Putamen (tissue), 1 donor: Measurements from ENCODE around the gene TOR1AIP2.

Source experiments
- DNase-seq: peaks from one replicate; pipeline ENCODE4 v3.0.0-alpha.2; 2016; ENCODE audit warnings: low spot score

The TOR1AIP2 gene

DNA sequence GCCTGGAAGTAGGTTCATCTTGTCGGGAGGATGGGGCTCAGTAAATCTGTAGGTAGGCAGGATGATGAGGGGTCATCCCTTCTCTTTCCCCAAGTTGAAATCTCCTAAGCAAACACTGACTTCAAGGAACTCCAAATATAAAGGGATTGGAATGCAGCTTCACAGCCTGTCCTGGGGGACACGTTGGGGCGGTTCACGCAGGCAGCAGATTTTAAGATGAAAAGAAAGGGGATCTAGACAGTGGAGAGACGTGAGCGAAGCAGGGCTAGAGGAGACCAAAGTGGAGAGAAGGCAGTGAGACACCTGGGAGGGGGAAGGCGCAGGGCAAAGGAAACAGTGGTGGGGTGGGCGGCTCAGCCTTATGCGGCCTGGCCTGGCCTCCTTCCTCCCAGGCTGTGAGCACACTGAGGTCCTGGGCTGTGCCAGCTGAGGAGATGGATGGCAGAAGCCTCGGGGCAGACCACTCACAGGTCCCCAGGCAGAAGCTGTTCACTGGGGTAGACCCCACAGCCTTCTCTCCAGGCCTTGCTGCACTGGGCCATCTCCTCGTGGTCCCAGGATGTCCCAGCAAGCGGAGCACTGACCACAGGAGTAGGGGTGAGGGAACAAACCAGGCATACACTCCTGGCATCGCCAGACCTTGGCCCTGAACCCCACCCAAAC is 51.7 kb downstream of the TOR1AIP2 start:
- no peak for DNase-seq

DNA sequence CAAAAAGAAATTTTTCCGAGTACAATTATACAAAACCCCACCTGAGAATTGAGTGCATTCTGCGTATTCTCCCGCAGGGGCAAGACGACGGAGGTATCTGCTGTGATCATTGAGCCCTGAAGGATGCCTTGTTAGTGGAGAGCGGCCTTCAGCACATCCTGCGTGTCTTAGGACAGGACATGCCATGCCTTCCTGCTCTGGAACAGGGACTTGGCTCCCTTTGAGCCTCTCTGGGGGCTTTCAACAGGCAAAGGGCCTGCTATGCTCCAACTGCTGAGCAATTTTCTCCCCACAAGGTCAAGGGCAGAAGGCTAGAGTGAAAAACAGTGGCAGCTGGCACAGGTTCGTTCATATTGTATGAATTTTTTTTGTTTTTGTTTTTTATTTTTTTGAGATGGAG is 52.4 kb downstream of the TOR1AIP2 start:
- no peak for DNase-seq

DNA sequence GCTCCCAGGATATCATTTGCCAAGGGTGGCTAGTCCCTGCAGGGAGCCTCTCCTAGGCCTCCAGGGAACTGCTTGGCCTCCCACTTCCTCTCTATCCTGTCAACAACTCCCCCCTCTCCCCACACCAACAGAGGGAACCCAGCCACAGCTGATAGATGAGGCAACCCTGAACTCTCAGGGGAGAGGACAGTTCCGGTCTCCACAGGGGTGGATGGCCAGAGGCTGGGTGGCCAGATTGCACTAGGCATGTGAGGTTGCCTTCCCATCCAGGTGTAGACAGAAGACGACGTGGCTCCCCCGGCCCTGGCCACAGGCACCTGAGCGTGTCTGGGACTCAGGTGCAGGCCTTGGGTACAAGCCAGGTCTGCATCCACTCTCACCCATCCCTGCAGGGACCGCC is 53.3 kb downstream of the TOR1AIP2 start:
- no peak for DNase-seq

DNA sequence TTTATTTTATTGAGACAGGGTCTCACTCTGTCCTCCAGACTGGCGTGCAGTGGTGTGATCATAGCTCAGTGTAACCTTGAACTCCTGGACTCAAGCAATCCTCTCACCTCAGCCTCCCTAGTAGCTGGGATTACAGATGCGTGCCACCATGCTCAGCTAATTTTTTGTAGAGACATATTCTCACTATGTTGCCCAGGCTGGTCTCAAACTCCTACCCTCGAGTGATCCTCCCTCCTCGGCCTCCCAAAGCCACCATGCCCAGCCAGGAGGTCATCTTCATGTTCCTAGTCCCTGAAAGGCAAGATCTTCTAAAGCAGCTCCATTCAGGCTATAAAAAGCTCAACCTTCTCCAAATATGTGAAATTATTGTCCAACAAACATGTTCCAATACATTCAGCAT is 53.9 kb downstream of the TOR1AIP2 start:
- no peak for DNase-seq

DNA sequence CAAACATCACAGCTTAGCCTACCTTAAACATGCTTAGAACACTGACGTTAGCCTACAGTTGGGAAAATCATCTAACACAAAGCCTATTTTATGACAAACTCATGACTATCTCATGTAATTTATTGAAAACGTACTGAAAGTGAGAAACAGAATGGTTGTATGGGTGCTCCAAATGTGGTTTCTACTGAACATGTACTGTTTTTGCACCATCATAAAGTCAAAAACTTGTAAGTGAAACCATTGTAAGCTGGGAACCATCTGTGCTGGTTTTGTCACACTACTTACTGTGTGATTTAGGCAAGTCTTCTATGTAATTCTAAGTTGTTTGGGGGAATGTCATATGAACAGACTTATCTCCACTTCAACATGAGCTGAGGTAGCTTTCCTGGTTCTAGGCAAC is 55.5 kb downstream of the TOR1AIP2 start:
- no peak for DNase-seq

DNA sequence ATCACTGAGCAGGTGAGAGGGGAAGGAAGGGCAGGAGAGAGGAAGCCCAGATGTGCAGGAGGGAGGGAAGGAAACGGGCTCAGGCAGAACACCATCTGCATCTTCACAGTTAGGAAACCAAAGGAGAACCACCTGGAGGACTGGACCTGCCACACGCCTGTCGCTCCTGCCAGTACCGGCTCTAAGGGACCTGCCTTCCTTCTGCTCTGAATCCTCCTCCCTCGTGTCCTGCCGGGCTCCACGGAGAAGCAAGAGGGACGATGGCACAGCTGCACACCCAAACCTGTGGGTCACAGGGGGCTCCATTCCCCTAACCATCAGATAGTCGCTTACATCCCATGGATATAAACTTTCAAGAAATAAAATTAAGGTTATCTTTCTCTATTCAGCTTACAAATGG is 56.1 kb downstream of the TOR1AIP2 start:
- no peak for DNase-seq

DNA sequence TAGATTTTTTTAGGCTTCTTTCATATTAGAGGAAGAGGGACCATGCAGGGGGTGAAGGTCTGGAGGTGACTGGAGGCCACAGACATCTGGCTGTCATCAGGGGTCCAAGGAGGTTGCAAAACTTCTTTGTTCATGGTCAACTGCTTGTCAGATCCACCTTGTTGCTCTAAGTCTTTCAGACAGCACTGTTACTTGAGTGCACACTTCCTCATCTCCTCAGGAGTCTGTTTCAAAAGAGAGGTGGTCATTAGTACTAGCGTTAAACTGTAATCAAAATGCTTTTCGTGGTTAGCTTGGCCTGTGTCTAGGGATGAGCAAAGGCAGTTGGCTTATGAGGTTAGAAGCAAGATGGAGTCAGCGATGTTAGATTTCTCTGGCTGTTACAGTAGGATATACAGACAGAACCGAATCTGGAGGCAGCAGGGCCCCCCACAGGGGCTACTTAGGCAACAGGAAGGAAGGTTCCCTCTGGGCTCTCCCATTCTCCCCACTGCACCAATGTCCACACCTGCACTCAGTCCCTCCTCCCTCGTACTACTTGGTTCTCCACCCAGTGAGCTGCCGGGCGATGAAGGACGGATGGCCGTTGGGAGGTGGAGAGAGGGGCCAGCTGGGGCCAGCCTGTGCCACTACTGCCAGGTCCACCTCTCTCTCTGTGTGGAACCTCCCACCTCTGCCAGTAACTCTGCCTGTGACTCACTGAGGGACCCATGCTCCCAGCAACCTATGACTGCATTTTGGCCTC is 57.2 kb downstream of the TOR1AIP2 start:
- DNase-seq: no peak

DNA sequence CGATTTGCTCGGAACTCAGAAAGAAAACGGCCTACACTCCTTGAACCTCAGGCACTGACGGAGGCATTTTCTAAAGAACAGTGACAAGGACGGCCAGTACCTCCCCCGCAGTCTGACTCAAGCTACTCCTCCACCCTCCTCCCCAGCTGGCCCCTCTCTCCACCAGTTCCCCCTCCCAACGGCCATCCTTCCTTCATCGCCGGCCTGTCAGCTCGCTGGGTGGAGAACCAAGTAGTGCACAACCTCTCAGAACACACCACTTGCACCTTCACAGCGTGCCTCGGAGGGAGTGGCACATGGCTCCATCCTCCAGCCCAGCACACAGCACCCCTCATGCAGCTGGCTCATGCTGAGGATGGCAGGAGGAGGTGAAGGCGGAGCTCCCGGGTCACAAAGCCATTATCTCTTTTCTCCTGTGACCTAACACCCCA is 58.8 kb downstream of the TOR1AIP2 start:
- no peak for DNase-seq

DNA sequence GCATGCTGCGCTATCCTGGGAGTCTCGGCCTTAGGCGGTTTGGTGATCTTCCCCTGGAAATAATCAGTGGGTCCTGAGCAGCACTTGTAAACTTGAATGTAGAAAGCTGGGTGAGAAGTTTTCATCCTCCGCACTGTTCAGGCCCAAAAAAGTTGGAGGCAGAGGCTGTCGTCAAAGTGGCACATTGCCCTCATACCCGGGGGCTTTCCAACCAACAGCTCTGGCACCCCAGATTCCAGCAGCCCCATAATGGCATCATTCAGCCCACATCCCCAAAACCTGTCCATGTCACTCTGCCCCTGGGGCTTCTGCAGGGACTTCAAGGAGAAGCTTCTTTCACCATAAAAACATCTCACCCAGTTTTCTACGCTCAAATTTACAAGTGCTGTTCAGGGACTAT is 59.3 kb downstream of the TOR1AIP2 start:
- DNase-seq: no peak

DNA sequence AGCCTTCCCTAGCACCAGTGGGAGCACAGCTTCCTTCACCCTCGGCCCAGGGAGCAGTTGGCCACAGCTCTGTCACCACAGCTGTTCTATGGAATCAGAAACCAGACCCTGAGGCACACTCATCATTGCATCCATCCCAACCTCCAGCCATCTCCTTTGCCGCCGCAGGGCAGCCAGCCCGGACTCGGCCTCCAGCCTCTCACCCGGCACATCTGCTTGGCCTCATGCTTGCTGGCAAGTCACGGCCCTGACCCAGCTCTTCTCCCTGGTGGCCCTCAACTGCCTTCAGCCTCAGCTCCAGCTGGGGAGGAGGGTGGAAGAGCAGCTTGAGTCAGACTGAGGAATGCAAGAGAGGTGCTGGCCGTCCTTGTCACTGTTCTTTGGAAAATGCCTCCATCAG is 59.8 kb downstream of the TOR1AIP2 start:
- no peak for DNase-seq

DNA sequence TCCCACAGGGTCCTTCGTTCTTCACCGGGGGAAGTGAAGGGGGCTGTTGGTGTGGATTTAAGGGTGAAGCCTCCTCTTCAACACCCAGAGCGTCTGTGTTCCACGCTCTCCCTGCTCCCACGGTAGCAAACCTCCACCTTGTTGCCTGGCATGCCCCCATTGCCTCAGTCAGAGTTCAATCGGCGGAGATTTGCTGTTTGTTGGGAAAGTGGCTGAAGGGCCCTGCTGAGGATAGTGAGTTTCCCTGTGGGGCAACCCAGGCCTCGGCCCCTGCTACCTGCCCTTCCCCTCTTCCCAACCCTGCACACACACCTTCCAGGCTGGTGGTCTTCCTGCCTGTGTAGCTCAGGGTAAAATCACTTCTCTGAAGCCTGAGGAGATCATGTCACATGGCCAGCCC is 60.5 kb downstream of the TOR1AIP2 start:
- DNase-seq: no peak

DNA sequence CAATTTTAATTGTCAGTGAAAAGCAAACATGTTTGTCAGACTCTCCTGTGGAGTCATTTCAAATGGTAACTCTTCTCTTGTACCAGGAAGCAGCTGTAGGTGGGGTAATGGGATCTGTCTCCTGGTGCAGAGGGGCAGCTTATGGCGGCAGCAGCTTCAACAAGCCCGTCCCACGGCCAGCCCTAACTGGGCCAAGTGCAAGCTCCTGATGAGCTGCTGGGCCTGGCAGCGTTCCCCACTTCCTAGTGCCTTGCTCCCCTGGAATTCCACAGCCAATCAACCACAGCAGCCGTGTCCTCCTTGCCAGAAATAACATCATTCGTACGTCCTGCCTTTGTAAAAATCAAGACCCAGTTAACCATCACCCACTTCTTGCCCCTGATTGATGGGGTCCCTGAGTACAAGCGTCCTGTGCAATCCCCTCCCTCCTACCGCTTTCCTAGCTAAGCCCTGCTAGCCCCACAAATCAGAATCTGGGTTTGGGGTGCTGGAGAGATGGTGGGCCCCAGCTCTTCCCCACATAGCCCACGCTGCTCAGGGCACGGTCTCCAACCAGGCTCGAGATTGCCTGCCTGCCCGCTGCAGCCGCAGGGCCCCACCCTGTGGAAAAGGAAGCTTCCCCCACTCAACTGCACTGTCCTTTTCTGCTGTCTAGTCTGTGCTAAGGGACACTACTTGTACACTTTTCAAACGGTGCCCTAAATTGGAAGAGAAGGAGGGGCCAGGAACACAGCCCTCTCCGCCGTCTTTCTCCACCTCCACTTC is 61.2 kb downstream of the TOR1AIP2 start:
- no peak for DNase-seq

DNA sequence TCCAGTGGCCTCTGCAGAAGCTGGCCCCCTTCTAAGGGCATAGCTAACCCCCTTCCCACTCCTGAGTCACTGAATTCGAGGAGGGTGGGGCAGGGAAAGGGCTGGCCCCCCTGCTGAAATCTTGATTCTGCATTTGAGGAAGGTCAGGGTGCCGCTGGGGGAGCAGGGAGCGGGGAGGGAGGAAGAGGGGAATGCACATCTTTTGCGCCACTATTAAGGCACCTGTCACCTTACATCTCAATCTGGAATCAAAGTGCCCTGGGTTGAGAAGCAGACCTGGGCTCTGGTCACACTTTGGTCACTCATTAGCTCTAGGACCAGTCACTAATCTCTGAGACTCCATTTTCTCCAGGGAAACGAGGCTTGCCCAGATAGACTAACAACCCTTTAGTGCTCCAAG is 62.0 kb downstream of the TOR1AIP2 start:
- DNase-seq: no peak

DNA sequence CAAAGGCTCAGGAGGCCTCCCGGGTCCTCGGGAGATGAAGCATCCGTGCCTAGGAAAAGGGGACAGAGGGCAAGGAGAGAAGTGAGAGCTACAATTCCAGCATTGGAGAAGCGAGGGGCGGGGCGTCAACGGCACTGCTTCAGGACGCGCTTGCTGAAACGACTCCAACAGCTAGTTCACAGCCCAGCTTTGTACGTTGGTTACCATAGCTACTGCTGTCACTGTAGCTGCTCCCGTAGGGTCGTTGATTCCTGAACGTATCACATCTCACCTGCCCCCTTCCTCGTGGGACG is 63.1 kb downstream of the TOR1AIP2 start:
- no peak for DNase-seq

DNA sequence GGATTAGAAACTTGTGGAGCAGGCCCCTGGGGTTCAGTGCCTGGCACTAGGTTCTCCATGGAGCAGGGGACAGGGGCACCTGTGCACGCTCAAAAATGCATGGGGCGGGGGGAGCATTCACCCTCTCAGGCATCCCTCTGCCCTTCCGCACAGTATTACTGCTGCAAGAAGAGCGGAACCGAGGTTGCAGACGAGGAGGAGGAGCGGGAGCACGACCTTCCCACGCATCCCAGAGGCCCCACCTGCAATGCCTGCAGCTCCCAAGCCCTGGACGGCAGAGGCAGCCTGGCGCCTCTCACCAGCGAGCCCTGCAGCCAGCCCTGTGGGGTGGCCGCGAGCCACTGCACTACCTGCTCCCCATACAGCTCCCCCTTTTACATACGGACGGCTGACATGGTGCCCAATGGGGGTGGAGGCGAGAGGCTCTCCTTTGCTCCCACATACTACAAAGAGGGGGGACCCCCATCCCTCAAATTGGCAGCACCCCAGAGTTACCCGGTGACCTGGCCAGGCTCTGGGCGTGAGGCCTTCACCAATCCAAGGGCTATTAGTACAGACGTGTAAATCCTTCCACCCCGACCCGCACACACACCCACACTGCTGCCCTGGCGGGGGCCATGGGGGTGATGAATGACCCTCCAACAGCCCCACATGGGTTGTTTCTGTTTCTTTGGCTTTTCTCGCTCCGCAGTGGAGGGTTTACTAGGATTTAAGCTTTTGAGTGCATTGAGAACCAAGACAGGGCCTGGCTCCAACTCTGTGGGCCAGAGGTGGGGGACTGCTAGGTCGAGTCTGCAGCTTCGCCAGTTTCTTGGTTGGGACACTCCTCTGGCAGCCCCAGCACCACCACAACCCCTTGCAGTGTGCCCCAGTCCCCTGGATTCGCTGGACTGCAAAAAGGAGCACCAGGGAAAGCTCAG is 63.7 kb downstream of the TOR1AIP2 start:
- DNase-seq: no peak

DNA sequence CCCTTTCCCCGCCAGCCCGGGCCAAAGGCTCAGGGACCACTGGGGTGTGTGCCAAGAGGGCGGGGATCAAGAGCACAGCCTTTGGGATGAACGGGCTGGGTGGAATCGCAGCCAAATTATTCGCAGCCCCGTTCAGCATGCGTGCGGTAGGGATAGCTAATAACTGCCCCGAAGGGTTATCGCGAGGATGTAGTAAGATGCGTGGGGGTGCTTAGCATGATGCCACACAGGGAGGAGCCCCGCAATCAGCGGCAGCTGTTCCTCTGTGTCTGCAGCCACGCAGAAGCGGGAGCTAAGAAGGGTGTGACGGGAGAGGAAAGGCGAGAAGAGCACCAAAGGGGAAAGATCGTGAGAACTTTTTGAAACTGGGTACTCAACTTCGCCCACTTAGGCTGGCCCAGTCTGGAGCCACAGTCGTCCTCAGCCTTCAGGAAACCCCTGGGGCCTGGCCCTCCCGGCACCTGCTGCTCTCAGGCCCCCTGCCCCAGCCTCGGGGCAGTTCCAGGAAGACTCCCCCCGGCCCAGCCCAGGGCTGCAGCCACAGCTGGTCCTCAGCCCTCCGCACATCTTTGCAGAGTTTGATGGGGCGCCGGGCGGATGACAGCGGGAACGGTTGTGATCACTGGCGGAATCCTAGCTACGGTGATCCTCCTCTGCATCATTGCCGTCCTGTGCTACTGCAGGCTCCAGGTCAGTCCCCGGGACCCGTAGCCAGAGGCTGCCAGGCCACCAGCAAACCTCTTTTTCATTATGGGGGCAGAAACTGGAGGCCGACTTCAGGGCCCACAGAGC is 64.9 kb downstream of the TOR1AIP2 start:
- DNase-seq: no peak

DNA sequence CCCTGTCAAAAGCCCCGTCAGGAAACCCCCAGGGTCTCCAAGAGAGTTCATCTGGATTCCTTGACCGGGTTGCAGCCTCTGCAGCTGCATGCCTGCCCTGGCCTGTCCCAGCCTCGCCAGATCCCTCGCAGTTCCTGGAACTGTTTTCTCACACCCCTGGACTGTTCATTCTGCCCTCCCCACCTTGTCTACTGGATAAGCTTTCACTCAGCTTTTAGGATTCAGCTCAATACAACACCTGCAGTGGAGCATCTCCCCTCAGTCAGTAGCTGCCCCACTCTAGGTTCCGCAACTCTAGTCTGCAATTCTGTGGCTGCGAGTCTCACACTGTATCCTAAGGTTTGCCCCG is 67.3 kb downstream of the TOR1AIP2 start:
- DNase-seq: no peak

DNA sequence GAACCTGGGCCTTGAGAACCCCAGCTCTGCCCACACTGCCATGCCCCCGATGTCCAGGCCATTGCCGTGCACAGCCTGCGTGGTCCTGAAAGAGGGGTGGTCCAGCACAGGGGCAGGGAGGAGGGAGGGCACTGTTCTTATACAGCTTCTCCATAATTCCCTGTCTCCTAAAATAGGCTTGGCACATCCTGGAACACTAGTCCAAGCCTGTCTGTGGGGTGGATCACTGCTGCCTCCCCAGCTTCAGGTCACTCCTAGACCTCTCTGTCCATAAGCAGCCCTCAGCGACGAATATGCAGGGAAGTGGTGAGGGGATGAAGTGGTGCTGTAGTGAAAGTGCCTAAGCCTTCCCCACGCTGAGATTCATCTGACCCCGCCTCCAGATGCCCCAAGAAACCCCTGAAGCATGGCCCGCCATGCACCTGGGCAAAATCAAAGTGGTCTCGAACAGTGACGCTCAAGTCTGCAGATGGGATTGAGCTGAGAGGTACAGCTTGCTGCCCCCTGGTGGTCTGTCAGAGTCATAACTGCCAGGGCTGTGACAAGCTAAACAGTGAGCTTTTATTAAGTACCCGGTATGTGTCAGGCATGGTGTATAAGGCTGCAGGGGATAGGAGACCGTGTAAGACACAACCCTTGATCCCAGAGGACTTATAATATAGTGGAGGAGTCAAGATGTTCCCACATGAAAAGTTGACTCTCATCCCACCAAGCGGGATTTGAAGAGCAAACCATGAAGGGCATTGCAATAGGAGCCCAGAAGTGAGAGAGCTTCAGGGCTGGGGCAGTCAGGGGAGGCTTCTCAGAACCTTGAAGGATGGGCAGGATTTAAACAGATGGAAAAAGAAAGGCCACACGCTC is 67.9 kb downstream of the TOR1AIP2 start:
- peak; percentile 61 for DNase-seq

DNA sequence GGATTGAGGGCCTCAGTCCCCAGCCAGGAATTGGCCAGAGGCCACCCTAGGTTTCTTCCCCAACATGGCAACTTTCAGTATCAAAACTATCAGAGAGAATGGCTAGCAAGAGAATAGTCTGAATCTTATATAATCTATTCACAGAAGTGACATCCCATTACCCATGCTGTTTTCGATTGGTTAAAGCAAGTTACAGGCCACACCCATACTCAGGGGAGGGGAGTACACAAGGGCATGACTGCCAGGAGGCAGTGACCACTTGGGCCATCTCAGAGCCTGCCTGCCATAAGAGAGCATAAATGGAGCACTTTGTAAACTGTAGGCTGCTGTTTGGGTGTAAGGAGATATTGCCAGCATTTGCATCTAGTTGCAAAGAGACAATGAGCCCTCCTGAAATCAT is 69.1 kb downstream of the TOR1AIP2 start:
- no peak for DNase-seq

DNA sequence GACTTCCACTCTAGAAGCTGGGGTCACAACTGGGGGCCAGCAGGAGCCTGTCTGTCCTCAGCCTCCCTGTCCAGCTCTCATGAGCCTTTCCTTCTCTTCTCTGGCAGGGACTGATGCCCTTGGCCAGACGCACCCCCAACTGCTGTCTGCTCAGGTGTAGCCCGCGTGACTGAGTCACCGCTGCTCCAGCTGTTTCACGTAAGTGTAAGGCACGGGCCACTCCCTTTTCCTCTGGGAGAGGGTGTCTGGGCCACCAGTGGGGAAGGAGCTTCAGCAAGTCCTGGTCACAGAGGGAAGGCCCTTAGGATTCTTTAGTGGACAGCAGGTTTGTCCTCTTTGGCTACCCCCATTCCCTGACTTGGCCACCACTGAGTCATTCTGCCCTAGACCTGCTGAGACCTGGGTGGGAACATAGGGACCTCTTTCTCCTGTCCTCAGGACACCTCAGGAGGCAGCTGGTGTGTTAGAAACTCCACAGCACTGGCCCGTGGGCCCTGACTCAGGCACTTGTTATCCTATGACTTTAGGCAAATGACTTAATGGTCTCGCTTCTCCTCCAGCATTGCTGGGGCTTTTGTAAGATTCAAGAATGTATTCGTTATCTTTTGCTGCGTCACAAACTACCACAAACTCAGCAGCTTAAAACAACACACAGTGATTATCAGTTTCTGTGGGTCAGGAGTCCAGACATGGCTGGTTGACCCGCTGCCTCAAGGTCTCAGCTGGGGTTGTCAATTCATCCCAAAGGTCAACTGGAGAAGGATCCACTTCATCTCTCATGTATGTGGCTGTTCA is 69.7 kb downstream of the TOR1AIP2 start:
- DNase-seq: no peak
